Gastroesophageal sphincter (tissue), 4 donors: ENCODE results near the gene PARD3. TPM values are rescaled to one million over a fixed set of nuclear protein-coding genes. Genes with fewer than 3 reads are reported as not detected.

Experiments
- ATAC-seq: fragments of 150-250 bp; one replicate; pipeline ENCODE4 v1.9.1; 2016; ENCODE audit warnings: mild to moderate bottlenecking, moderate library complexity
- H3K27ac ChIP-seq, 4 donors: fragments of 200-600 bp; sonication (generic) in 3 of 4; 1 replicate in 3 of 4; 2 replicates in 1 of 4; pipeline ENCODE4 v1.5.1; 2016 to 2019
- H3K27me3 ChIP-seq: fragments of 200-600 bp; sonication (generic); one replicate; pipeline ENCODE4 v1.5.1; 2019
- H3K36me3 ChIP-seq, 2 donors: fragments of 200-600 bp; sonication (generic); one replicate each; pipeline ENCODE4 v1.5.1; 2019; ENCODE audit warnings: control low read depth in 1 of 2
- H3K4me1 ChIP-seq, 3 donors: fragments of 200-600 bp; sonication (generic); 1 replicate in 2 of 3; 2 replicates in 1 of 3; pipeline ENCODE4 v1.5.1; 2016 to 2019; ENCODE audit warnings: control low read depth in 2 of 3
- H3K4me3 ChIP-seq, 2 donors: fragments of 200-600 bp; sonication (generic); one replicate each; pipeline ENCODE4 v1.5.1; 2019; ENCODE audit warnings: mild to moderate bottlenecking in 1 of 2, moderate library complexity in 1 of 2
- H3K9me3 ChIP-seq, 3 donors: fragments of 200-600 bp; sonication (generic); one replicate each; pipeline ENCODE4 v1.5.1; 2017 to 2019; ENCODE audit warnings: control low read depth in 2 of 3
- EP300 ChIP-seq: sonication (generic); formaldehyde crosslinking; IDR thresholded peaks from one replicate; pipeline ENCODE4 v1.6.1; 2017; ENCODE audit warnings: antibody characterized with exemption, mild to moderate bottlenecking
- POLR2A ChIP-seq, 2 donors: fragments of 450-650 bp; IDR thresholded peaks; one replicate each; pipeline ENCODE4 v1.6.1; 2017; ENCODE audit warnings: antibody characterized with exemption in 2 of 2, mild to moderate bottlenecking in 2 of 2, moderate library complexity in 1 of 2
- POLR2AphosphoS5 ChIP-seq: sonication (generic); formaldehyde crosslinking; IDR thresholded peaks from one replicate; pipeline ENCODE4 v1.6.1; 2017; ENCODE audit warnings: antibody characterized with exemption
- WGBS, 2 donors: methylation state at CpG; one replicate each; pipeline ENCODE4 v1.1.5; 2018; ENCODE audit warnings: low coverage in 1 of 2; 5-methylcytosine and 5-hydroxymethylcytosine counted together
- total RNA-seq, 4 donors: library from RNA; depleted of rRNA; stranded (reverse); fragments of >200 nt; gene quantifications; one replicate each; pipeline ENCODE4 v1.1.0, GENCODE V29; 2016
- TF ChIP-seq, protein P1 (sequence below), 4 experiments: fragments of 200-600 bp in 2 of 4; fragments of 450-650 bp in 2 of 4; sonication (generic) in 1 of 4; IDR thresholded peaks; one replicate each; pipeline ENCODE4 v1.5.1; 2017 to 2019; ENCODE audit warnings: antibody characterized with exemption in 4 of 4, mild to moderate bottlenecking in 2 of 4, moderate library complexity in 2 of 4

The PARD3 gene
- total RNA-seq, 4 donors from 2014 or later: 101 to 127 (median 115) TPM

DNA sequence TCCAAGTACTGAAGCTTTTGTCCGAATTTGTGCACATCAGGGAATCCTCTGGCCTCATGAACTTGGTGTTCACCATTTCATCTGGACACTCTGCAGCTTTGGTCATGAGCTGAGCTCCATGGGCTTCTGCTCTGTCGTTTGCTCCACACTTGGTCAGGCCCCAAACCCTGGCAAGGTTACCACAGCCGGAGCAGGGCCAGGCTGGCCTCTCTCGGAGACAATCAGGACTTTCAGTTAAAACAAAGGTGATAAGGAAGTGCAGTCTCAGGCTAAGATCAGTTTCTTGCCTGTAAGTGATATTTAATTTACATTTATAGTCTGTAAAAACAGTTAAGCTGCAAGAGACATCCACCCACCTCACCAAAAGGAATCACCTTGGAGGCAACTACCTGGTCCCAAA lies 558.9 kb downstream of the PARD3 start:
- 60 to 88% methylated on average over 1 to 2 of the region's 4 CpGs for WGBS, 2 donors
- H3K9me3 ChIP-seq: peaks cover 0 to 7% (median 0%) of the 10 kb centered on the region in 3 donors
- no peak for ATAC-seq
- H3K36me3 ChIP-seq: peaks cover 0 to 10% of the 10 kb centered on the region in 2 donors
- peaks cover 0 to 6% (median 0%) of the 10 kb centered on the region in 3 donors for H3K4me1 ChIP-seq
- no peak overlapping the region for H3K4me3 ChIP-seq
- H3K27me3 ChIP-seq: no peaks in the 10 kb centered on the region
- H3K27ac ChIP-seq: no peak overlapping the region
- TF ChIP-seq EP300 (no peak), POLR2AphosphoS5 (no peak), POLR2A (IDR thresholded peaks at IDR 0.05) (no peak)
- TF ChIP-seq, protein P1, sequence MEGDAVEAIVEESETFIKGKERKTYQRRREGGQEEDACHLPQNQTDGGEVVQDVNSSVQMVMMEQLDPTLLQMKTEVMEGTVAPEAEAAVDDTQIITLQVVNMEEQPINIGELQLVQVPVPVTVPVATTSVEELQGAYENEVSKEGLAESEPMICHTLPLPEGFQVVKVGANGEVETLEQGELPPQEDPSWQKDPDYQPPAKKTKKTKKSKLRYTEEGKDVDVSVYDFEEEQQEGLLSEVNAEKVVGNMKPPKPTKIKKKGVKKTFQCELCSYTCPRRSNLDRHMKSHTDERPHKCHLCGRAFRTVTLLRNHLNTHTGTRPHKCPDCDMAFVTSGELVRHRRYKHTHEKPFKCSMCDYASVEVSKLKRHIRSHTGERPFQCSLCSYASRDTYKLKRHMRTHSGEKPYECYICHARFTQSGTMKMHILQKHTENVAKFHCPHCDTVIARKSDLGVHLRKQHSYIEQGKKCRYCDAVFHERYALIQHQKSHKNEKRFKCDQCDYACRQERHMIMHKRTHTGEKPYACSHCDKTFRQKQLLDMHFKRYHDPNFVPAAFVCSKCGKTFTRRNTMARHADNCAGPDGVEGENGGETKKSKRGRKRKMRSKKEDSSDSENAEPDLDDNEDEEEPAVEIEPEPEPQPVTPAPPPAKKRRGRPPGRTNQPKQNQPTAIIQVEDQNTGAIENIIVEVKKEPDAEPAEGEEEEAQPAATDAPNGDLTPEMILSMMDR (IDR thresholded peaks at IDR 0.05): no peak

DNA sequence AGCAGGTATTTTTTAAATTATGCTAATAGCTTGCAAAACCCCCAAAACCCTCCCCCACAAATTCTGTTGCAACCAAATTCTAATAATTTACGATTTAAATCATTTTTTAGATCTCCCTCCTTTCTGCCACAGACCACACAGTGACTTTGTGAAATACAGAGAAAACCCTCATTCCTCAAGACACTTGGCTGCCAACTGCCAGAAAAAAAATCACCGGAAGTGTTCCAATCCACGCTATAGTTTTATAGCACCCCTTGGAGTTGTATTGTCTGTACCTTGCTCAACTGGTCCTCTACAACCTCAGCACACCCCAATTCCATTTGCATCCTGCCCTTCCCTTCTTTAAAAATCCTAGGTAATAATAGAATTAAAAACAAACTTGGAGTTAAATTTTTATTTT lies 560.1 kb downstream of the PARD3 start:
- peaks cover 0 to 6% (median 0%) of the 10 kb centered on the region in 3 donors for H3K4me1 ChIP-seq
- H3K27me3 ChIP-seq: no peaks in the 10 kb centered on the region
- peaks cover 0 to 7% (median 0%) of the 10 kb centered on the region in 3 donors for H3K9me3 ChIP-seq
- no peak overlapping the region for H3K4me3 ChIP-seq
- no peak for TF ChIP-seq EP300
- TF ChIP-seq POLR2A (IDR thresholded peaks at IDR 0.05): no peak
- TF ChIP-seq, protein P1 (IDR thresholded peaks at IDR 0.05): no peak
- TF ChIP-seq POLR2AphosphoS5: no peak
- ATAC-seq: no peak
- peaks cover 0 to 12% of the 10 kb centered on the region in 2 donors for H3K36me3 ChIP-seq
- WGBS, 2 donors: 72 to 76% methylated on average over 3 of the region's 3 CpGs
- H3K27ac ChIP-seq: no peak overlapping the region

DNA sequence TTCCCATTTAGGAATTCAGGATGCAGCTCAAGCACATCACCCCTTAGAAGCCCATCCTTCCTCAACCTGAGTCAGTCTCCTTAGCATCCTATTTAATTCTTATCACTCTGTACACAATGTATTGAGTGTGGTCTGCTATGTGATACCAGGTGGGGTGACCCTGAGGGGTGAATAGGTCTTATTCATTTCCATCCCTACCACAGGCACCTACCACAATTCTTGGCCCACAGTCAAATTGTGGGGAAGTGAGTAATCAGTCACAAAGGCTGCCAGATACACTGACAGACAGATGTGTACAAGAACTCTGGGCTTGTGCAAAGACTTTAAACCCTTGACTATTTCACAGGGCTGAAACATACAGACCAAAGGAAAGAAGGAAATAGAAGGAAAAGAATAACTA lies 560.5 kb downstream of the PARD3 start:
- no peak for ATAC-seq
- H3K27me3 ChIP-seq: no peaks in the 10 kb centered on the region

DNA sequence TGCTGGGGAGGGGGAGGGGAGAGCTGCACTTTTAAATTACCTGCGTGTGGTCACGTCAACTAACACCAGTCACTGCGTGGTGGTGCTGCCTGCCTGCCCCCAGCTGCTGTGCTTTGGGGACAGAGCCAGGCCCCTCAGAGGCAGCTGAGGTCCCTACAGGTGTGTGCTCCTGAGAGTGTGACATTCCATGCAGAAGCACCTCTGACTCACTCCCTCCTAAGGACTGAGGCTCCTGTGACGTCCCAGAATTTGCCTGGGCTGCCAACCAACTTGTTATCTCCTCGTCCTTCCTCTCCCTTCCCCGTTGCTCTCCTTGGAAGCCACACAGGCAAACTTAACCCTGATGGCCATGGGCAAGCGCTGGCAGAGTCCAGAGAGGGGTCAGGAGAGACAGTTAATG lies 563.0 kb downstream of the PARD3 start:
- Histone ChIP-seq H3K4me3 (no peak overlapping the region), H3K27me3 (no peaks in the 10 kb centered on the region), H3K36me3 (peaks cover 0 to 12% of the 10 kb centered on the region in 2 donors), H3K9me3 (no peaks in the 10 kb centered on the region), H3K4me1 (peaks cover 0 to 6% (median 0%) of the 10 kb centered on the region in 3 donors), H3K27ac (no peak overlapping the region)
- no peak for TF ChIP-seq EP300
- TF ChIP-seq, protein P1 (IDR thresholded peaks at IDR 0.05): no peak
- WGBS, 2 donors: 59% methylated on average over 6 of the region's 7 CpGs; no CpG with 5 or more reads in 1 of the 2 donors
- no peak for ATAC-seq

More for the DNA sequence above, 560.5 kb downstream of the PARD3 start:
- Histone ChIP-seq H3K4me1 (peaks cover 0 to 6% (median 0%) of the 10 kb centered on the region in 3 donors), H3K36me3 (peaks cover 0 to 12% of the 10 kb centered on the region in 2 donors), H3K9me3 (peaks cover 0 to 6% (median 0%) of the 10 kb centered on the region in 3 donors), H3K4me3 (no peak overlapping the region), H3K27ac (no peak overlapping the region)
- no peak for TF ChIP-seq POLR2A (IDR thresholded peaks at IDR 0.05)
- TF ChIP-seq, protein P1 (IDR thresholded peaks at IDR 0.05): no peak

DNA sequence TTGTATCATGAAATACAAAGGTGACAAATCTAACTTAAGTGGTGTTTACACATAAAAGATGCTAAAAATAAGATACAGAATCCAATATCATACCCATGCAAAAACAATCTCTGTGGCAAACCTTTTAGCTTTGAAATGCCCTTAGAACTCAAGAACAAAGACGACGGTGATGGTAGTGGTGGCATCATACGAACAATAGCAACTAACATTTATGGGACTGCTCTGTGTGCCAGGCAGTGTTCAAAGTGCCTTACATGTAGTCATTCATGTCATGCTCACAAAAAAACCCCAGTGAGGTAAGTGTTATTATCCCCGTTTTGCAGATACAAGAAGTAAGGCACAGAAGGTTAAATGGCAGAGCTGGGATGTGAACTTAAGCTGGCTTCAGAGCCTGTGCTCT lies 563.9 kb downstream of the PARD3 start:
- H3K4me1 ChIP-seq: peaks cover 0 to 6% (median 0%) of the 10 kb centered on the region in 3 donors
- ATAC-seq: no peak
- TF ChIP-seq POLR2AphosphoS5: no peak
- no peak for TF ChIP-seq POLR2A (IDR thresholded peaks at IDR 0.05)
- TF ChIP-seq, protein P1 (IDR thresholded peaks at IDR 0.05): no peak
- no peak for TF ChIP-seq EP300
- H3K9me3 ChIP-seq: no peaks in the 10 kb centered on the region
- no peaks in the 10 kb centered on the region for H3K27me3 ChIP-seq
- H3K4me3 ChIP-seq: no peak overlapping the region
- H3K27ac ChIP-seq: no peak overlapping the region
- H3K36me3 ChIP-seq: peaks cover 0 to 12% of the 10 kb centered on the region in 2 donors
- WGBS, 2 donors: 91 to 95% methylated on average over 4 of the region's 4 CpGs
